ENCODE results near the gene DOK6.

The DOK6 gene

DNA sequence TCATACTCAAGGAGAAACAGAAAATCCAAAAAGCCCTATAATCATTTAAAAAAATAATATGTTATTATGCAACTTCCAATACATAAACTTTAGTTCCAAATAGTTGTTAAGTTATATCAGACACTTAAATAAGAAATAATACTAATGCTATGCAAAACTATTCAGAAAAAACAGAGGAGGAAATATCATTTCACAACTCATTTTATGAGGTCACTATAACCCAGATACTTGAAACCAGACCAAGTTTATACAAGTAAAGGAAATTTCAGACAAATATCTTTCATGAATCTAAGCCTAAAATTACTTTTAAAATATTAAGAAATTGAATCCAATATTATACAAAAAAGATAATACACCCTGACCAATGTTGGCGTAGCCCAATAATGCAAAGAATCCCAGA lies 286.2 kb downstream of the DOK6 start:
- no peak for DNase-seq (ENCODE audit: low spot score)
- TF ChIP-seq, protein P1, sequence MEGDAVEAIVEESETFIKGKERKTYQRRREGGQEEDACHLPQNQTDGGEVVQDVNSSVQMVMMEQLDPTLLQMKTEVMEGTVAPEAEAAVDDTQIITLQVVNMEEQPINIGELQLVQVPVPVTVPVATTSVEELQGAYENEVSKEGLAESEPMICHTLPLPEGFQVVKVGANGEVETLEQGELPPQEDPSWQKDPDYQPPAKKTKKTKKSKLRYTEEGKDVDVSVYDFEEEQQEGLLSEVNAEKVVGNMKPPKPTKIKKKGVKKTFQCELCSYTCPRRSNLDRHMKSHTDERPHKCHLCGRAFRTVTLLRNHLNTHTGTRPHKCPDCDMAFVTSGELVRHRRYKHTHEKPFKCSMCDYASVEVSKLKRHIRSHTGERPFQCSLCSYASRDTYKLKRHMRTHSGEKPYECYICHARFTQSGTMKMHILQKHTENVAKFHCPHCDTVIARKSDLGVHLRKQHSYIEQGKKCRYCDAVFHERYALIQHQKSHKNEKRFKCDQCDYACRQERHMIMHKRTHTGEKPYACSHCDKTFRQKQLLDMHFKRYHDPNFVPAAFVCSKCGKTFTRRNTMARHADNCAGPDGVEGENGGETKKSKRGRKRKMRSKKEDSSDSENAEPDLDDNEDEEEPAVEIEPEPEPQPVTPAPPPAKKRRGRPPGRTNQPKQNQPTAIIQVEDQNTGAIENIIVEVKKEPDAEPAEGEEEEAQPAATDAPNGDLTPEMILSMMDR (IDR thresholded peaks at IDR 0.05; ENCODE audit: extremely low read depth, insufficient read depth, missing control alignments) = no peak
- in situ Hi-C loops (cut with MboI; ENCODE audit: low pct_unique_long_range_greater_than_20kb, low sequenced_read_pairs, unreplicated experiment) = no loop called here

DNA sequence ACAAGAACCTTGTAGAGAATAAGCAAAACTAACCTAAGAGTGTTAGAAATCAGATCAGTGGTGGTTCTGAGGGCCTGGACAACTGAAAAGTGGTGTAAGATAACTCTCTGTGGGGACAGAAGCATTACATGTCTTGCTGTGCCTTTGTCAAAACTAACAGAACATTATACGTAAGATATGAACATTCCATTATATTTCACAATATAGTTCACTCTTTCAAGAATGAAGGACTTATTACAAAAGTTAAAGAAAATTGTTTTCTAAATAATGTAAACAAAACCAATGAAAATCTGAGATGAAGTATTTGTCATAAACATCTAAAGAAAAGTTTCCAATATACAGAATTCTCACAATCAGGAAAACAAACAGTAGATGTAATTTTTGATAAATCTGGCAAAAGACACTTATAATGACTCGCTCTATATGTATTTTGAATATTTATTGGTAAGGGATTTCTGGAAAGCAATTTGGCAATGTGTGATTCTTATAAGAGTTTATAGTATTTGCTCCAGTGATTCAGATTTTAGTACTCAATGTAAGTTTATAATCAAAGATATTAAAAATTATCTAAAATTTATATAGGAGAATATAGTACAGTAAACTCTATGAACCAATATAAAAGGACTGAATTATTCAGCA lies 288.6 kb downstream of the DOK6 start:
- DNase-seq (ENCODE audit: low spot score) = no peak
- in situ Hi-C loops (cut with MboI; ENCODE audit: low pct_unique_long_range_greater_than_20kb, low sequenced_read_pairs, unreplicated experiment) = no loop called here
- TF ChIP-seq, protein P1 (IDR thresholded peaks at IDR 0.05; ENCODE audit: extremely low read depth, insufficient read depth, missing control alignments) = no peak

DNA sequence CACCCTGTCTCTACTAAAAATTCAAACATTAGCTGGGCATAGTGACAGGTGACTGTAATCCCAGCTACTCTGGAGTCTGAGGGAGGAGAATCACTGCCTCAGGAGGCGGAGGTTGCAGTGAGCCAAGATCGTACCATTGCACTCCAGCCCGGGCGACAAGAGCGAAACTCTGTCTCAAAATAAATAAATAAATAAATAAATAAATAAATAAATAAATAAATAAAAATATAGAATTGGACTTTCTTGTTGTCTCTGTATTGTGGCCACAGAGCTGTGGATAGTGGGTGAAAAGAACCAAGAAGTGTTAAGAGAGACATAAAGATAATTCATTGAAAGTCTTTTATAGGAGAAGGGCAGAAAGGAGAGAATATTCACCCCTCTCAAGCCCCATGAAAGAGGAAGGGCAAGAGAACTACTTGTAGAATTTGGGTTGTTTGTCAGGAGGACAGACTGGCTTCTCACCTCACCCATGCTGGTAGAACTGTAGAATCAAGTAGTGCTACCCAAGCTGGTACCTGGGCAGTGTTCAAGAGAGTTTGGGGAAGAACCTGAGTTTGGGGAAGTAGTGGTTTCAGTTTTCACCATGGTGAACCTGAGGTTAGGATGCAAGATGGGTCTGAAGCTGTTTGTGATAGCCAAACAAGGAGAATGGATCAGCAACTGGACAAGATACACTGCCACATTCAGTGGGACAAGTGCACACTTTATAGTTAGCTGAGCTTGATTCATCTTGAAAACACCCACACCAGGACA lies 290.5 kb downstream of the DOK6 start:
- DNase-seq (ENCODE audit: low spot score) = peak; percentile 9
- TF ChIP-seq, protein P1 (IDR thresholded peaks at IDR 0.05; ENCODE audit: extremely low read depth, insufficient read depth, missing control alignments) = no peak
- in situ Hi-C loops (cut with MboI; ENCODE audit: low pct_unique_long_range_greater_than_20kb, low sequenced_read_pairs, unreplicated experiment) = no loop called here

DNA sequence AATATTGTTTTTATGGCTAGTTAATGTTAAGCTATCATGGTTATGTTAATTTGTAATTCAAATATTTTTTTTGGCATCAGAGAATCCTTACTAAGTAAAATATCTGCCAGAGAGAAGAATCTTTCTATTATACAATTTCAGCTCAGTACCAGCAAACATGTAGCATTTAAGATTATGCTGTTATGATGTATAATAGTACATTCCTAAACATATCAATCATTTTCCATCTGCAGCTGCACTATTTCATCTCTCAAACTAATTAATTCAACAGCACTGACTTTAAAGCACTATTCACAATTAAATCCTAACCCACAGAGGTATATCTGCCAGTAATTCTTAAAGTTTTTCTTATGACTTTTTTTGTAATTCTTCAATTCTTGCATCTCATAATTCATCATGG lies 296.4 kb downstream of the DOK6 start:
- DNase-seq (ENCODE audit: low spot score) = no peak
- in situ Hi-C loops (cut with MboI; ENCODE audit: low pct_unique_long_range_greater_than_20kb, low sequenced_read_pairs, unreplicated experiment) = no loop called here
- TF ChIP-seq, protein P1 (IDR thresholded peaks at IDR 0.05; ENCODE audit: extremely low read depth, insufficient read depth, missing control alignments) = no peak

DNA sequence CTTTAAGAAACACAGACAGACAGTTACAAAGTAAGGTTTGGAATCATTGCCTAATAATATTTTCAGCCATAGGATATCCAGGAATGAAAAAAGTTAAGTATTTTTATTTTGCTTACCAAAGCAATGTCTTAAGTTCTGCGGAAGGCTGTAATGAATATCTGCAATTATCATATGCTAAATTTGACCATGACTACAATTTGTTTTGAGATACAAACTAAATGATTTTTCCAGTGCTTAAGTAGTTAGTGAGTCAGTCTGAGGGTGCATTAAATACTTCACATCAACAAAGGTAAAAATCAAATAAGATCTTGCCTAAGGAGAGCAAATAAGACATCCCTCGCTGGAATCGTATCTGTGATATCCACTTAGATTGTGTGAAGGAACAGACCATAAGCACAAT lies 297.0 kb downstream of the DOK6 start:
- in situ Hi-C loops (cut with MboI; ENCODE audit: low pct_unique_long_range_greater_than_20kb, low sequenced_read_pairs, unreplicated experiment) = no loop called here
- TF ChIP-seq, protein P1 (IDR thresholded peaks at IDR 0.05; ENCODE audit: extremely low read depth, insufficient read depth, missing control alignments) = no peak
- DNase-seq (ENCODE audit: low spot score) = no peak

DNA sequence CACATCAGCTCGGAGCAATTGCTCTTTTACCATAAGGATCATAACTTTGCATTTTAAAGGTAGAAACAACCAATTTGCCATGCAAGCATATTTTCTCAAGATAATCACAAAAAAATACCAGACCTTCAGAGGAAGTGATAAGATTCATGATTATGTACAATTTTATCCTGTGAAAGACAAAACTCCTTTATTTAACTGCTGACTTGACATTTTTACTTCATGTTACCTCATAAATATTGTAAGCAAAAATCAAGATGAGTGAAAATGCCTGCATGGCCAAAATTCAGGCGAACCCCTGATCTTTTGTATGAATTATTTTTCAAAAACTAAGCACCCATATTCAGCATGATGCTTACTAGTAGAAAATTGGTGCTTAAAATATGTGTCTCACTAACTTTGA lies 300.6 kb downstream of the DOK6 start:
- DNase-seq (ENCODE audit: low spot score) = no peak
- in situ Hi-C loops (cut with MboI; ENCODE audit: low pct_unique_long_range_greater_than_20kb, low sequenced_read_pairs, unreplicated experiment) = no loop called here
- TF ChIP-seq, protein P1 (IDR thresholded peaks at IDR 0.05; ENCODE audit: extremely low read depth, insufficient read depth, missing control alignments) = no peak

All from GM13977 (cell line).